IMR-90 (cell line): ENCODE results near the gene NFKBIB. TPM values are rescaled to one million over a fixed set of nuclear protein-coding genes. Genes with fewer than 3 reads are reported as not detected.

Experiments
- ATAC-seq: fragments of 200-7000 bp; cut with Tn5 transposase; 2 replicates; pipeline ENCODE4 v1.9.1; 2020; ENCODE audit warnings: low read depth, mild to moderate bottlenecking, moderate library complexity
- BruUV-seq: library from RNA; stranded (reverse); fragments of 400-500 nt; replicated peaks from 2 replicates; lab custom pipeline; 2021; lab: Mats Ljungman, UMichigan
- CTCF ChIA-PET: fragments of 300-600 bp; formaldehyde crosslinking; extraction: SDS; loops from one replicate; lab custom pipeline; 2021; ENCODE audit warnings: antibody characterized with exemption; lab: Yijun Ruan, JAX
- POLR2A ChIA-PET: fragments of 300-600 bp; sonication (Branson Sonifier 250); formaldehyde crosslinking; loops from one replicate; lab custom pipeline; 2022; ENCODE audit warnings: antibody characterized with exemption; ENCODE audit not compliant: unreplicated experiment; lab: Charles Lee
- DNase-seq: peaks from one replicate; pipeline ENCODE4 v3.0.0; 2013
- H2AFZ ChIP-seq: replicated peaks from 2 replicates; pipeline ENCODE3; 2013; ENCODE audit warnings: low read length, mild to moderate bottlenecking; ENCODE audit not compliant: poor library complexity
- H2AK5ac ChIP-seq: 2 replicates; pipeline ENCODE4 v1.6.1; 2013; ENCODE audit warnings: low read depth, low read length, inconsistent platforms
- H2AK9ac ChIP-seq: replicated peaks from 2 replicates; pipeline ENCODE3; 2013; ENCODE audit warnings: mild to moderate bottlenecking, low read depth, low read length, moderate library complexity; ENCODE audit not compliant: poor library complexity
- H2BK120ac ChIP-seq: 2 replicates; pipeline ENCODE4 v1.6.1; 2013; ENCODE audit warnings: low read depth, low read length, inconsistent platforms
- H2BK15ac ChIP-seq: 3 replicates; pipeline ENCODE4 v1.6.1; 2013; ENCODE audit warnings: low read depth, low read length, inconsistent platforms
- H2BK20ac ChIP-seq: 2 replicates; pipeline ENCODE4 v1.6.1; 2013; ENCODE audit warnings: low read depth, mild to moderate bottlenecking, inconsistent platforms, low read length, moderate library complexity
- H2BK5ac ChIP-seq: 2 replicates; pipeline ENCODE4 v1.6.1; 2013; ENCODE audit warnings: mild to moderate bottlenecking, low read depth, low read length, inconsistent platforms; ENCODE audit not compliant: poor library complexity, severe bottlenecking
- H3K14ac ChIP-seq: replicated peaks from 2 replicates; pipeline ENCODE4 v1.6.1; 2013; ENCODE audit warnings: low read depth, low read length, inconsistent platforms
- H3K18ac ChIP-seq: 2 replicates; pipeline ENCODE4 v1.6.1; 2013; ENCODE audit warnings: low read depth, low read length, control low read depth
- H3K23ac ChIP-seq: 2 replicates; pipeline ENCODE4 v1.6.1; 2013; ENCODE audit warnings: low read depth, low read length, inconsistent platforms
- H3K27ac ChIP-seq: 2 replicates; pipeline ENCODE4 v1.5.1; 2013; ENCODE audit warnings: mild to moderate bottlenecking, control low read depth, low read length; ENCODE audit not compliant: insufficient read depth
- H3K27me3 ChIP-seq: 2 replicates; pipeline ENCODE4 v1.6.1; 2013; ENCODE audit warnings: low read length; ENCODE audit not compliant: control insufficient read depth, insufficient read depth
- H3K36me3 ChIP-seq: 2 replicates; pipeline ENCODE4 v1.6.1; 2013; ENCODE audit warnings: low read length, mixed read lengths; ENCODE audit not compliant: control insufficient read depth, insufficient read depth
- H3K4ac ChIP-seq: 2 replicates; pipeline ENCODE4 v1.6.1; 2013; ENCODE audit warnings: low read depth, low read length, inconsistent platforms
- H3K4me1 ChIP-seq: 2 replicates; pipeline ENCODE4 v1.6.1; 2013; ENCODE audit warnings: low read length, mixed read lengths; ENCODE audit not compliant: control insufficient read depth, insufficient read depth
- H3K4me2 ChIP-seq: 2 replicates; pipeline ENCODE4 v1.6.1; 2013; ENCODE audit warnings: low read depth, mild to moderate bottlenecking, control low read depth, low read length, moderate library complexity
- H3K4me3 ChIP-seq: 2 replicates; pipeline ENCODE4 v1.5.1; 2013; ENCODE audit warnings: low read depth, mild to moderate bottlenecking, control low read depth, low read length, moderate library complexity; ENCODE audit not compliant: insufficient read depth
- H3K56ac ChIP-seq: 2 replicates; pipeline ENCODE4 v1.6.1; 2013; ENCODE audit warnings: low read length, inconsistent platforms; ENCODE audit not compliant: insufficient read depth; ENCODE audit errors: extremely low read depth
- H3K79me1 ChIP-seq, 2 experiments: 2 replicates each; pipeline ENCODE4 v1.6.1; 2013; ENCODE audit warnings: low read length in 2 of 2, inconsistent platforms in 1 of 2, low read depth in 1 of 2
- H3K9ac ChIP-seq: 2 replicates; pipeline ENCODE4 v1.6.1; 2013; ENCODE audit warnings: low read depth, low read length, control low read depth
- H3K9me1 ChIP-seq: 2 replicates; pipeline ENCODE4 v1.6.1; 2013; ENCODE audit warnings: low read length, inconsistent platforms; ENCODE audit not compliant: insufficient read depth
- H3K9me3 ChIP-seq: 2 replicates; pipeline ENCODE4 v1.6.1; 2013; ENCODE audit warnings: low read length; ENCODE audit not compliant: control insufficient read depth, insufficient read depth
- H4K20me1 ChIP-seq: 2 replicates; pipeline ENCODE4 v1.6.1; 2013; ENCODE audit warnings: low read length, inconsistent platforms; ENCODE audit not compliant: insufficient read depth
- H4K5ac ChIP-seq: 2 replicates; pipeline ENCODE4 v1.6.1; 2013; ENCODE audit warnings: mild to moderate bottlenecking, low read depth, low read length, control low read depth
- H4K8ac ChIP-seq, 2 experiments: 2 replicates each; pipeline ENCODE4 v1.6.1; 2013; ENCODE audit warnings: low read depth in 2 of 2, low read length in 2 of 2, control low read depth in 1 of 2, inconsistent platforms in 1 of 2
- H4K91ac ChIP-seq: 2 replicates; pipeline ENCODE4 v1.6.1; 2013; ENCODE audit warnings: low read depth, low read length, inconsistent platforms; ENCODE audit not compliant: insufficient read depth
- BHLHE40 ChIP-seq: fragments of 150-350 bp; IDR thresholded peaks from 2 replicates; pipeline ENCODE4 v1.6.1; 2016; ENCODE audit warnings: mild to moderate bottlenecking, low read depth, low read length
- POLR2A ChIP-seq: IDR thresholded peaks from 2 replicates; pipeline ENCODE4 v1.6.1; 2012; ENCODE audit warnings: mild to moderate bottlenecking, low read depth, low read length
- WGBS, 2 experiments: methylation state at CpG; one replicate each; pipeline versions ENCODE4 v1.1.5 to v1.1.7; 2013; ENCODE audit warnings: missing lambda C conversion rate in 2 of 2; ENCODE audit not compliant: insufficient read length in 1 of 2; ENCODE audit errors: extremely low coverage in 2 of 2; 5-methylcytosine and 5-hydroxymethylcytosine counted together
- dilution Hi-C: fragments of 300-500 bp; cut with HindIII; formaldehyde crosslinking; loops from one replicate; pipeline ENCODE4 v1.14.3; 2018; ENCODE audit warnings: low sequenced_read_pairs; ENCODE audit not compliant: unreplicated experiment
- in situ Hi-C: fragments of 300-500 bp; cut with MboI; formaldehyde crosslinking; loops from 3 replicates; pipeline ENCODE4 v1.14.3; 2019; ENCODE audit warnings: low sequenced_read_pairs, inconsistent platforms, mixed read lengths
- intact Hi-C: fragments of 100-400 bp; cut with micrococcal nuclease; formaldehyde crosslinking; loops from 2 replicates; pipeline ENCODE4 v1.10.0; 2022
- polyA plus RNA-seq, 3 experiments: library from polyadenylated mRNA; depleted of rRNA; stranded (reverse); fragments of >200 nt; gene quantifications; 2 replicates each; pipeline ENCODE4 v1.2.3, GENCODE V29; 2012; ENCODE audit warnings: low replicate concordance in 1 of 3
- total RNA-seq: library from RNA; depleted of rRNA; stranded (reverse); fragments of >200 nt; gene quantifications from 2 replicates; pipeline ENCODE4 v1.2.3, GENCODE V29; 2012

Gene NFKBIB
- total and polyA plus RNA-seq, 2 of the 4 experiments (the other 2 are of a cell fraction), result 7.5 to 25.5 TPM

- no TSS peak for BruUV-seq
- no peak overlapping the region for H3K27ac ChIP-seq
- intact Hi-C loops (no loop called here), in situ Hi-C loops (no loop called here), dilution Hi-C loops (no loop called here)
- no peak overlapping the region for H3K4ac ChIP-seq
- H3K36me3 ChIP-seq, result peaks cover 2% of the 10 kb centered on the region; the same call in 1 of the 2 replicates
- no peak overlapping the region for H3K9ac ChIP-seq
- POLR2A ChIA-PET, result interaction anchor here (0.6 kb wide), 1 partner anchor 364 kb away, joined by 6 read pairs; no protein-coding TSS in a partner anchor
- no peak overlapping the region for H3K18ac ChIP-seq
- H3K79me1 ChIP-seq, result no peaks in the 10 kb centered on the region
- H3K23ac ChIP-seq, result no peak overlapping the region
- no peak overlapping the region for H2BK20ac ChIP-seq
- H3K14ac ChIP-seq, result no peak overlapping the region
- H3K9me3 ChIP-seq, result no peaks in the 10 kb centered on the region
- TF ChIP-seq POLR2A (no peak), BHLHE40 (no peak)
- no CpG with 5 or more reads among the region's 6 CpGs for WGBS, 2 experiments
- no peaks in the 10 kb centered on the region for H3K9me1 ChIP-seq
- DNase-seq (no peak), ATAC-seq (no peak)
- H3K27me3 ChIP-seq, result no peaks in the 10 kb centered on the region
- no peak overlapping the region for H3K56ac ChIP-seq
- H2BK5ac ChIP-seq, result no peak overlapping the region
- H2AFZ ChIP-seq, result no peak overlapping the region
- H3K4me3 ChIP-seq, result no peak overlapping the region
- H3K4me1 ChIP-seq, result no peaks in the 10 kb centered on the region
- H2BK15ac ChIP-seq, result no peak overlapping the region
- H4K20me1 ChIP-seq, result no peaks in the 10 kb centered on the region
- no peak overlapping the region for H2BK120ac ChIP-seq
- H4K91ac ChIP-seq, result no peak overlapping the region
- H4K5ac ChIP-seq, result no peak overlapping the region
- H4K8ac ChIP-seq, result no peak overlapping the region
- no peak overlapping the region for H3K4me2 ChIP-seq
- CTCF ChIA-PET, result interaction anchor here (0.6 to 0.7 kb wide), 2 partner anchors 25 to 86 kb away, joined by 3 to 4 read pairs; no protein-coding TSS in a partner anchor
- no peak overlapping the region for H2AK5ac ChIP-seq
- no peak overlapping the region for H2AK9ac ChIP-seq
These were observed 23.9 kb upstream of the NFKBIB start for GRCh38 chr19:38875656-38876395.
